Measurements from ENCODE around the gene FOXC2.

FOXC2 gene

DNA sequence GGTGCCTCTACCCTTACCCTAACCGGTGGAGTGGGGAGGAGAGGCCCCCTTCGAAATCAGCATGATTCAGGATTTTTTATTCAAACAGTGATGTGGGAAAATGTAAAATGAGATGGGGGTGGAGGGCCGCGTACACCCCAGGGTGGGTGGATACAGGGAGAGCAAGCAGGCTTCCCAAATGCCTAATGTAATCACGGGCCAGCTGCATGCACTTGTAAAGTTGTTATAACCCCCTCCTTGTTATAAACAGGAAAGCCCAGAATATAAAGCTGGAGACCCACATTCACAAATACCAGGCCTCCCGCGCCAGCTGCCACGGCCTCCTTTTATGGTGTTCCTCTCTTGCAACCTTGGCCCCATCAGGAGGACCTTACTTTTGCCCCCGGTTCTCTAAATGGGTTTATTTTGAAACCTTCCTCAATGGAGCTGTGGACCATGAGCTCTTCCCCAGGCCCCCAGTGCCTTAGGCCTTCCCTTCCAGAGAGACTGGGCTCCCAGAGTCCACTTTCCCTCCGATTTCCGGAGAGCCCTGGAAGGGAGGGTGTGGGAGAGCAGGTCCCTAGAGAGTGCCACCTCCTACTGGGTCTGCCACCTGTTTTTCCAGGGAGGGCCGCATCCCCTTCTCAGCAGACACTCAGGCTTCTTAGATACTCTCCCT is 10.8 kb downstream of the FOXC2 start:
- H3K4me1 ChIP-seq: no peaks in the 10 kb centered on the region
- no peak for DNase-seq
- TF ChIP-seq, protein P1, sequence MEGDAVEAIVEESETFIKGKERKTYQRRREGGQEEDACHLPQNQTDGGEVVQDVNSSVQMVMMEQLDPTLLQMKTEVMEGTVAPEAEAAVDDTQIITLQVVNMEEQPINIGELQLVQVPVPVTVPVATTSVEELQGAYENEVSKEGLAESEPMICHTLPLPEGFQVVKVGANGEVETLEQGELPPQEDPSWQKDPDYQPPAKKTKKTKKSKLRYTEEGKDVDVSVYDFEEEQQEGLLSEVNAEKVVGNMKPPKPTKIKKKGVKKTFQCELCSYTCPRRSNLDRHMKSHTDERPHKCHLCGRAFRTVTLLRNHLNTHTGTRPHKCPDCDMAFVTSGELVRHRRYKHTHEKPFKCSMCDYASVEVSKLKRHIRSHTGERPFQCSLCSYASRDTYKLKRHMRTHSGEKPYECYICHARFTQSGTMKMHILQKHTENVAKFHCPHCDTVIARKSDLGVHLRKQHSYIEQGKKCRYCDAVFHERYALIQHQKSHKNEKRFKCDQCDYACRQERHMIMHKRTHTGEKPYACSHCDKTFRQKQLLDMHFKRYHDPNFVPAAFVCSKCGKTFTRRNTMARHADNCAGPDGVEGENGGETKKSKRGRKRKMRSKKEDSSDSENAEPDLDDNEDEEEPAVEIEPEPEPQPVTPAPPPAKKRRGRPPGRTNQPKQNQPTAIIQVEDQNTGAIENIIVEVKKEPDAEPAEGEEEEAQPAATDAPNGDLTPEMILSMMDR (IDR thresholded peaks at IDR 0.05; ENCODE audit: low read depth, low read length): no peak
- H3K4me3 ChIP-seq (ENCODE audit: low read depth, low read length): no peak overlapping the region
- no peaks in the 10 kb centered on the region for H3K9me3 ChIP-seq
- no peaks in the 10 kb centered on the region for H3K36me3 ChIP-seq
- H3K27me3 ChIP-seq: peaks cover 39% of the 10 kb centered on the region

DNA sequence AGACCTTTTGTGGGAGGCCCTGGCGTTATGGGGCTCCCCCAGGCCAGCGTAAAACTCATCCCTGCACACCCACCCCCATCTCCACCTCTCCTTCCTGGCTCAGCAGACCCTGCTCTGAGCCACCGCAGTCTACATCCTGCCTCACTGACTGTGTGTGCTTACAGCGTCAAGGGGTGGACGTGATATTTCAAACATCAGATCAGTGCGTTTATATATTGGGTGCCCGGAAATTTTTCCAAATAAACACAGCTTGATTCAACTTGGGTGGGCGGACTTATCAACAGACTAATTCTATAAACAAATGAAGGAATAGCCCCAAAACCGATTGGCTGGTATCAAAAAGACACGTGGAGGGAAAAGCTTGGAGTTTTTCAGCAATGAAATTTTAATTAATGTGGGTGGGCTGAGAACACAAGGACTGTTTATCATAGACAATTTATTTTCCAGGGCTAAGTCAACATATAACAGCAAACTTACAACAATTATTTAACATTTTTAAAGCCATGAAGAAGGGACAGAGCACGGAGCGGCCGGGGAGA is 11.5 kb downstream of the FOXC2 start, which contains the start of gene FOXL1:
FOXL1 (plus strand) TSS at position 489 of the 539 bp plus-strand sequence. CDS start 175 bp downstream, outside the sequence.
- TF ChIP-seq, protein P1 (IDR thresholded peaks at IDR 0.05; ENCODE audit: low read depth, low read length): no peak
- DNase-seq: no peak
- H3K4me3 ChIP-seq (ENCODE audit: low read depth, low read length): no peak within 1 kb of the TSS
- no peaks in the 10 kb centered on the region for H3K36me3 ChIP-seq
- H3K9me3 ChIP-seq: no peaks in the 10 kb centered on the region
- H3K27me3 ChIP-seq: peaks cover 35% of the 10 kb centered on the region
- no peaks in the 10 kb centered on the region for H3K4me1 ChIP-seq

- H3K36me3 ChIP-seq: no peaks in the 10 kb centered on the region
- TF ChIP-seq, protein P1 (IDR thresholded peaks at IDR 0.05; ENCODE audit: low read depth, low read length): no peak
- no peaks in the 10 kb centered on the region for H3K9me3 ChIP-seq
- no peak overlapping the region for H3K4me3 ChIP-seq (ENCODE audit: low read depth, low read length)
- no peaks in the 10 kb centered on the region for H3K4me1 ChIP-seq
- no peak for DNase-seq
- peaks cover 29% of the 10 kb centered on the region for H3K27me3 ChIP-seq
Measured at GRCh38 chr16:86578611-86579267, 12.1 kb downstream of the FOXC2 start.

- TF ChIP-seq, protein P1 (IDR thresholded peaks at IDR 0.05; ENCODE audit: low read depth, low read length): no peak
- Histone ChIP-seq H3K9me3 (no peaks in the 10 kb centered on the region), H3K4me3 (ENCODE audit: low read depth, low read length) (no peak overlapping the region), H3K36me3 (no peaks in the 10 kb centered on the region), H3K27me3 (peaks cover 22% of the 10 kb centered on the region), H3K4me1 (no peaks in the 10 kb centered on the region; the same call in 1 of the 2 replicates)
- no peak for DNase-seq
Measured at GRCh38 chr16:86579268-86580062, 12.8 kb downstream of the FOXC2 start.

GRCh38 chr16:86580063-86580790 is 13.6 kb downstream of the FOXC2 start:
- H3K9me3 ChIP-seq: no peaks in the 10 kb centered on the region
- no peak overlapping the region for H3K4me3 ChIP-seq (ENCODE audit: low read depth, low read length)
- DNase-seq: no peak
- no peaks in the 10 kb centered on the region; the same call in 1 of the 2 replicates for H3K4me1 ChIP-seq
- no peaks in the 10 kb centered on the region for H3K36me3 ChIP-seq
- peaks cover 14% of the 10 kb centered on the region for H3K27me3 ChIP-seq
- TF ChIP-seq, protein P1 (IDR thresholded peaks at IDR 0.05; ENCODE audit: low read depth, low read length): no peak
